Measurements from ENCODE around the gene TPST1.

TPST1 gene

DNA sequence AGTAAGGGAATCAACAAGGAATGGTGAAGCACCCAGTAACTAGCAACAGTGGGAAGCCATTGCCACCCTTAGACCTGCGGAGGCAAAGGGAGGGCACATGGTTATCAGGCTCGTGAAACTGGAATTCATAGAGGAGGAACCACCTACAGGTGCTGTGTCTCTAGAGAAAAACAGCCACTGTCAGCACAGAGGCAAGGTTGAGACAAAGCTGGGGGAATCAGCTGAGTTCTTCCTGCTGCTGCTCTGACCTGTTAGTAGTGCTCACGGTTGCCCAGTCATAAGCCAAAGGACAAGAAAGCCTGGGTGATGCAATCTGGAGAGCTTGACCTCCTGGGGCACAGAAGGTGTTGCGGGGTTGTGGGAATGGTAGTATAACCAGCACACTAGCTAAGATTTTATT lies 110.1 kb downstream of the TPST1 start:
- no peak for TF ChIP-seq GATA3 (IDR thresholded peaks at IDR 0.05; ENCODE audit: low read depth, low read length)
- no peak for TF ChIP-seq GATA2 (IDR thresholded peaks at IDR 0.05; ENCODE audit: low read depth, low read length)

DNA sequence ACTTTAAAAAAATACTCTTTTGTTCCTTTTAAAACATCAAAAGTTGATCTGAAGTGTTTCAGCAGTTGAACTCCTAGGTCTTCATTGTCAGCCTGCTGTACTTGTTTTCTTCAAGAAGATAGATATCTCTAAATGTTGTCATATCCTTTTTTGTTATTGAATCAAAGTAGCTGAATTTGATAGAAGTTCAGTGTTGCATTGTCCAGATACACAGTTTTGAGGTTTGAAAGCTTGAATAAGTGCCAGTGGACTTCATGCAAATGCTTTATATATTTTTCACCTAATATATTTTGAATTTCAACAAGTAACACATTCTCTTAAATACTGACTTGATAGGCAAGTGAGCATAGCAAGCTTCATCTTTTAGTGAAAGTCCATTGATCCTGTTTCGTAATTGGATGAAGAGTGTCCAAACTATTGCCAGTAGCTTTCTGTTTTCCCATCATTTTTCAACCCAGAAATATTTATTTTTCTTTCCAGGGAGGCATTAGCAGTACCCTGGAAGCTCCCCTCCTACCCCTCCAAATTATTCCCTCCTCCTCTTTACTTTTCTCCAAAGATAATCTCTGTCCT lies 114.4 kb downstream of the TPST1 start:
- no peak for TF ChIP-seq GATA3 (IDR thresholded peaks at IDR 0.05; ENCODE audit: low read depth, low read length)
- no peak for TF ChIP-seq GATA2 (IDR thresholded peaks at IDR 0.05; ENCODE audit: low read depth, low read length)

DNA sequence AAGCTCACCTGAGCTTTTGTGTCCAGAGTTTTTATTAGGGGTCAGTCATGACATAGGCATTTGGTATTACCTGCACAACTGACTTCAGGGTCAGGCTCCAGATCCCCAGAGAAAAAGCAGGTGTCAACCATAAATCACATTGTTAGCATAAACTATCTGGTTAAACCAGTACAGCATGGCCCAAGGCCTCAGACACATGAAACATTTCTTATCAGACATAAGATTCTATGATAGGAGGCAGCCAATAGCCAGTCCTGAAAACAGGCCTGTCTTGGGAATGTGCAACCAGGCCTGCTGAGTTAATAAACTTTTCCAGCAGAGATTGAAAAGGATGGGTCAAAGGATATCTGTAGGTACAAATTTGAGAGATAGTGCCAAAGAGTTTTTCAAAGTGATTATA lies 116.1 kb downstream of the TPST1 start:
- peak; percentile 74; the same call in 1 of the 2 replicates for TF ChIP-seq GATA2 (IDR thresholded peaks at IDR 0.05; ENCODE audit: low read depth, low read length)
- peak; percentile 42; the same call in 1 of the 2 replicates for TF ChIP-seq GATA3 (IDR thresholded peaks at IDR 0.05; ENCODE audit: low read depth, low read length)

DNA sequence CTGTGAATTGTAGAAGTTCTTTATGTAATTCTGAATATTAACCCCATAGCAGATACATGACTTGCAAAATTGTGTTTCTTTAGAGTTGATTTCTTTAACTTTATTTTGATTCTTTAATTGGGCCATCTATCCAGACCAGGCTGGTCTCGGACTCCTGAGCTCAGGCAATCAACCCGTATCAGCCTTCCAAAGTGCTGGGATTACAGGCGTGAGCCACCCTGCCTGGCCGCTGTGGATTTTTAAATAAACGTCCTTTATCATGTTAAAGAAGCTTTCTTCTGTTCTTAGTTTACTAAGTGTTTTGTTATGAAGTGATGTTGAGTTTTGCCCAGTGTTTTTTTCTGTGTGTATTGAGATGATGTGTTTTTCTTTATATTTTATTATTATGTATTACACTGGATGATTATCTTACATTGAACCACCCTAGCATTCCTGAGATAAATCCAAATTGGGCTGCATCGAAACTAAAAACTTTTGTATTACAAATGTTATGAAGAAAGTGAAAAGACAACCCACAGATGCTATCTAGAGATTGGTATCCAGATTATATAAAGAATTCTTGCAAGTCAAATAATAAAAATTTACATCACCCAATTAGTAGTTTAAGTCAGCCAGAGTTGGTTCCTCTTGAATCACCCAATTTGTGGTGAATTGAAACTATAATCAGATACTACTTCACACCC lies 118.1 kb downstream of the TPST1 start:
- TF ChIP-seq GATA3 (IDR thresholded peaks at IDR 0.05; ENCODE audit: low read depth, low read length) (no peak), GATA2 (IDR thresholded peaks at IDR 0.05; ENCODE audit: low read depth, low read length) (no peak)

DNA sequence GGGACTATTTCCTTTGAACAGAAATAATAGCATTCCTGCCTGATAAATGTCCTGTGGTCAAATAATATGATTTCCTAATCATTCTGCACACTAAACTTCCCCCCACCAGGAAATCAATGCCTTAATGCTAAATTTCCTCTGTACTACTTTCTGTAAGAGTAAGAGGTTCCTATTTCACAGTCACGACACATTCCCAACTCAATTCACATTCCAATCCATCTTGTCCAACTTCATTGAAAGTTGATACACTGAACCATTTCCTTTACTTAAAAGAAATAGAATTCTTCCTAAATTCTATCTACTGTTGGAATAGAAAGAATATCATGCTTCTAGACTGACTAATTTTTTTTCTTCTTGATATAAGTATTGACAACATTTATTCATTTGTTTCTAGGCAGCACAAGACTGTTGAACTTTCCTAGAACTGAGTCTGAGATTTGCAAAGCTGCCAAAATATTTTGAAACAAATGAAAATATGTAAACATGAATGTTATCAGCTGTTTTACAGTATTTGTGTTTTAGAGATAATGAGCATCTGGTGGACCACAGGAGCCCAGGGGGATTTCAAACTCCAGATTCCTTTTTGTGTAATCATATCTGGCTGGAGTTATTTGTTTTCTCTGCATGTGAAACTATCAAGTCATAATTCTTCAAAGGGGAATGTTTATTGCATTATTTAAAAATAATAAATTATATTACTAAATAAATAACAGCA lies 121.5 kb downstream of the TPST1 start:
- TF ChIP-seq GATA3 (IDR thresholded peaks at IDR 0.05; ENCODE audit: low read depth, low read length): no peak
- no peak for TF ChIP-seq GATA2 (IDR thresholded peaks at IDR 0.05; ENCODE audit: low read depth, low read length)

DNA sequence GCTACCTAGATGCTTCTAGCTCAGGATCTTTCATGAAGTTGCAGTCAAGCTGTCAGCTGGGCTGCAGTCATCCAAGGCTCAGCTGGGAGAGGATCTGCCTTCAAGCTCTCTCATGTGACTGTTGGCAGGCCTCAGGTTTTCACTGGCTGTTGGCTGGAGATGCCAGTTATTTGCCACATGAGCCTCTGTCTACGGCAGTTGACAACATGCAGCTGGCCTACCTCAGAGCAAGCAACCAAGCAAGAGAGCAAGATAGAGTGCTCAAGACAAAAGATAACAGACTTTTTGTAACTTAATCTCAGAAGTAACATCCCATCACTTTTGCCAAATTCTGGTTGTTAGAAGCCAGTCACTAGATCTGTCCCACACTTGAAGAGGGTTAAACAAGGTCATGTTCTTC lies 125.8 kb downstream of the TPST1 start:
- no peak for TF ChIP-seq GATA2 (IDR thresholded peaks at IDR 0.05; ENCODE audit: low read depth, low read length)

DNA sequence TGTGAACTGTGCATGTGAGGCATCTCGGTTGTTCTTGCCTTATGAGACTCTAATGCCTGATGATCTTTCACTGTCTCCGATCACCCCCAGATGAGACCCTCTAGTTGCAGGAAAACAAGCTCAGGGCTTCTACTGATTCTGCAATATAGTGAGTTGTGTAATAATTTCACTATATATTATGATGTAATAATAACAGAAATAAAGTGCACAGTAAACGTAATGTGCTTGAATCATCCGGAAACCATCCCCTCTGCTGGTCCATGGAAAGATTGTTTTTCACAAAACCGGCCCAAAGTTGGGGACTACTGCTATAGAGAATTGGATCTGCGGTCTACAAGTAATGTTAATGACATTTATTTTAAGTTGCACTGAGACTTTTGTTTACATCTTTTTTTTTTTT lies 126.7 kb downstream of the TPST1 start:
- TF ChIP-seq GATA2 (IDR thresholded peaks at IDR 0.05; ENCODE audit: low read depth, low read length) (no peak), GATA3 (IDR thresholded peaks at IDR 0.05; ENCODE audit: low read depth, low read length) (no peak)

DNA sequence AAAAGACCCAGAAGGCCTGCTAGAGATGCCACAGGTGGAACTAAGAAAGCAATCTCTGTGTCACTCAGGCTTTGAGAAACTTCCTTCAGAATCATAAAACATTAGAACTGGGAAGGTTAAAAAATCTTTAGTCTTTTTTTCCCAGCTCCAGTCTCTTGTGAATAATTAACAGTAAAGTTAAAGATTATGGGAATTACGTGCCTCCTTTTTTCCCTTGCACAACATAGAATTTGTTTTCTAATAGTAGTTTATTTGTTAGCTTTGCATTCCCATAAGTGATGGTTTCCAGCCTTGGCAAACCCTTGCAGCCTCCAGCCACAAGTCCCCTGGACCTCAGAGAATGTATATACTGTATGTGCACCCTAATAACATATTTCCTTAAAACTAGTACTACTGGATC lies 128.3 kb downstream of the TPST1 start:
- TF ChIP-seq GATA2 (IDR thresholded peaks at IDR 0.05; ENCODE audit: low read depth, low read length): no peak
- no peak for TF ChIP-seq GATA3 (IDR thresholded peaks at IDR 0.05; ENCODE audit: low read depth, low read length)

DNA sequence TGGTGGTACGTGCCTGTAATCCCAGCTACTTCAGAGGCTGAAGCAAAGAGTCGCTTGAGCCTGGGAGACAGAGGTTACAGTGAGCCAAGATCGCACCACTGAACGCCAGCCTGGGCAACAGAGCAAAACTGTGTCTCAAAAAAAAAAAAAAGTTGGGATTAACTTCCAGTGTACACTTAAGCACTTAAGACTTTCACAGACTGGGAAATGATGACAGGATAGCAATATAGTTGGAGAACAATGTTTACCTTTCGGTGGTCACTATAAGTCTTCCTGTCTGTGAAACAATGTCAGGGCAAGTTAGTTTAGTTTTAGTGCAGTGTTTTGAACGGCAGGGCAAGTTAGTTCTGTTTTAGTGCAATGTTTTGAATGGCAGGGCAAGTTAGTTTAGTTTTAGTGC lies 130.2 kb downstream of the TPST1 start:
- TF ChIP-seq GATA3 (IDR thresholded peaks at IDR 0.05; ENCODE audit: low read depth, low read length) (no peak), GATA2 (IDR thresholded peaks at IDR 0.05; ENCODE audit: low read depth, low read length) (no peak)

DNA sequence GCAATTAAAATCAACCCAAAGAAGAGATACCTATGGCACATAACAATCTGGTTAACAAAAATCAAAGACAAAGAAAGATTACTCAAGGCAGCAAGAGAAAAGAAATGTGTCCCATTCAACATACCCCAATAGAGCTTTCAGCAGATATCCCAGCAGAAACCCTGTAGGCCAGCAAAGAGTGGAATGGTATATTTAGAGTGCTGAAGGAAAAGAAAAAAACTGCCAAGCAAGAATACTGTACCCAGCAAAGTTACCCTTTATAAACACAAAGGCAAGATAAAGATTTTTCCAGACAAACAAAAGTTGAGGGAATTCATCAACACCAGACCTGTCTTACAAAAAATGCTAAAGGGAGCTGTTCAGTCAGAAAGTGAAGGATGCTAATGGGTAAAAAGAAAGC lies 131.6 kb downstream of the TPST1 start:
- TF ChIP-seq GATA2 (IDR thresholded peaks at IDR 0.05; ENCODE audit: low read depth, low read length): no peak
- no peak for TF ChIP-seq GATA3 (IDR thresholded peaks at IDR 0.05; ENCODE audit: low read depth, low read length)

DNA sequence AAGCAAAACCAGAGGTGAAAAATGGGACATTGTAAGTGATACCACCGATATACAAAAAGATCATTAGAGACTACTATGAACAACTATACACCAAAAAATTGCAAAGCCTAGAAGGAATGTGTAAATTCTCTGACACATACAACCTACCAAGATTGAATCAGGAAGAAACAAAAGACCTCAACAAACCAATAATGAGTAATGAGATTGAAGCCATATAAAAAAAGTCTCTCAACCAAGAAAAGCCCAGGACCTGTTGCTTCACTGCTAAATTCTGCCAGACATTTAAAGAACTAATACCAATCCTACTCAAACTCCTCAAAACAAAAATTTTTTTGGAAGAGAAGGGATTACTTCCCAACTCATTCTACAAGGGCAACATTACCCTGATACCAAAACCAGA lies 134.0 kb downstream of the TPST1 start:
- TF ChIP-seq GATA3 (IDR thresholded peaks at IDR 0.05; ENCODE audit: low read depth, low read length) (no peak), GATA2 (IDR thresholded peaks at IDR 0.05; ENCODE audit: low read depth, low read length) (no peak)

DNA sequence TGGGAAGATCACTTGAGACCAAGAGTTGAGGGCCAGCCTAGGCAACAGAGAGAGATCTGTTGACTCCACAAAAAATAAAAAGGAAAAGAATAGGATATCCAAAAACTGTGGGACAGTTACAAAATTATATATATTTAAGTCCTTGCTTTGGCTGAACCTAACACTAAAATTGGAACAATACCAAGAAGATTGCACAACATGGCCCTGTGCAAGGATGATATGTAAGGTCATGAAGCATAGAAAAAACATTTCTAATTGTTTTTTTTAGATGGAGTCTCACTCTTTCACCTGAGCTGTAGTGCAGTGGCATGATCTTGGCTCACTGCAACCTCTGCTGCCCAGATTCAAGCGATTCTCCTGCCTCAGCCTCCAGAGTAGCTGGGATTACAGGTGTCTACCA lies 139.0 kb downstream of the TPST1 start:
- TF ChIP-seq GATA3 (IDR thresholded peaks at IDR 0.05; ENCODE audit: low read depth, low read length) (no peak), GATA2 (IDR thresholded peaks at IDR 0.05; ENCODE audit: low read depth, low read length) (no peak)

DNA sequence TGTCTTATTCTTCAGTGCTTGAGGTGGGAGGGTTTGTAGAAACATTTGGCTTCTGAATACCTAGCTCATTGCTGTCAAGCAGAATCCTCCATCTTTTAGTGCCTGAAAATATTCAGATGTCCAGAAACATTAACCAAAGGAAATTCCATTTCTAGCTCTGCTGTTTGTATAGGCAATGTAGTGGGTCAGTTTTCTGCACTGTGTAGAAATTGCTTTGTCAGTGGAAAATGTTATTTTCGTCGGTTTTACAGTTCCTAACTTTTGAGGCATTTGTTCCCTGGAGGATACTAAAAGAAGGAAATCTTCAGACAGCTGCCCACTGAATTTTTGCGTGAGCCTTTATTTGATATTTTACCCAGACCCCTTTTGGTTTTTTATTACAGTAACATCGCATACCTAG lies 143.4 kb downstream of the TPST1 start:
- TF ChIP-seq GATA3 (IDR thresholded peaks at IDR 0.05; ENCODE audit: low read depth, low read length) (no peak), GATA2 (IDR thresholded peaks at IDR 0.05; ENCODE audit: low read depth, low read length) (no peak)

DNA sequence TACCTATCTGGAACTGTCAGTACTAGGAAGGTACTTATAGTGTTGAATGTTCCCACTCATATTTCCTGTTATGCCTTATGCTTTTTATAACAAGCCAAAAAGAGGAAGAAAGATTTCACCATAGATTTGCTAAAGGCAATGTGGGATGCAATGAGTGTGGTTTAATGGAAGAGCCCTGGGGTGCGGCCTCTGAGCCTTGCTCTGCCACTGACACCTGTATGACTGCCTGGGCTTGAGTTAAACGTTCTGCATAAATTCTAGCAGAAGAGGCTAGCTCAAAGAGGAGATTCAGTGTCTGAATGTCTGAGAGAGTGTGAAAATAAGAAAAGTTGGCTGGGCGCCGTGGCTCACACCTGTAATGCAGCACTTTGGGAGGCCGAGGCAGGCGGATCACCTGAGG lies 143.8 kb downstream of the TPST1 start:
- no peak for TF ChIP-seq GATA2 (IDR thresholded peaks at IDR 0.05; ENCODE audit: low read depth, low read length)
- TF ChIP-seq GATA3 (IDR thresholded peaks at IDR 0.05; ENCODE audit: low read depth, low read length): no peak

DNA sequence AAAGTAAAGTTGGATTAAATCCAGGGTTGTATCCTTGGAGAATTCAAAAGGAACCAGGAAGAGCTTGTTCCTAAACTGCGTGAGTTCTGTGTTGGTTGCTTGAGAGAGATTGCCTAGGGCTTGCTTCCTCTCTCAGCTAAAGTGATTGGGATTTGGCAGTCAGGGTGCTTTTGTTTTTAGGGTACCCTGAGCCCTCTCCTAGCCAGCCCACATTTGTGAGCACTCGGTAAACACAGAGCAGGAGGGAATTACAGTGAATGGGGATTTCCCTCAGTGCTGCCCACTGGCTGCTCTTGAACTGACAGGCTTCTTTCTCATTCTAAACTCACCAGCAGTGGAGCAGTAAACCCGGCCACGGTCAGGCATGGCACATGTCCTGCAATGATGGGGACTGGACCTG lies 146.9 kb downstream of the TPST1 start:
- TF ChIP-seq GATA3 (IDR thresholded peaks at IDR 0.05; ENCODE audit: low read depth, low read length): no peak
- no peak for TF ChIP-seq GATA2 (IDR thresholded peaks at IDR 0.05; ENCODE audit: low read depth, low read length)
